CD1c-positive myeloid dendritic cell (primary cell): ENCODE measurements around the gene SCAMP3.

Source experiments
- DNase-seq: peaks from one replicate; pipeline ENCODE4 v3.0.0-alpha.2; 2016; ENCODE audit errors: extremely low spot score

SCAMP3 gene

DNA sequence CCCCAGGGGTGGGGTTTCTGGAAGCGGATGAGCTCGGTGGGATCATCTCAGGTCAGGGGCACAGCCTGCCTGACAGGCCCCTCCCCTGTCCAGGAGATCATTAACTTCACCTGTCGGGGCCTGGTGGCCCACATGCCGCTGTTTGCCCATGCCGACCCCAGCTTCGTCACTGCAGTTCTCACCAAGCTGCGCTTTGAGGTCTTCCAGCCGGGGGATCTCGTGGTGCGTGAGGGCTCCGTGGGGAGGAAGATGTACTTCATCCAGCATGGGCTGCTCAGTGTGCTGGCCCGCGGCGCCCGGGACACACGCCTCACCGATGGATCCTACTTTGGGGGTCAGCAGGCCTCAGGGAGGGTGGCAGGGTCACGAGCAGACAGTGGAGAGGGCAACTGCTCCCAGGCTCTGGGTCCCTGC, 23.5 kb upstream of the SCAMP3 start:
- no peak for DNase-seq

GRCh38 chr1:155285063-155285462, 22.9 kb upstream of the SCAMP3 start:
- DNase-seq, result no peak

GRCh38 chr1:155284476-155284875, 22.3 kb upstream of the SCAMP3 start:
- no peak for DNase-seq

DNA sequence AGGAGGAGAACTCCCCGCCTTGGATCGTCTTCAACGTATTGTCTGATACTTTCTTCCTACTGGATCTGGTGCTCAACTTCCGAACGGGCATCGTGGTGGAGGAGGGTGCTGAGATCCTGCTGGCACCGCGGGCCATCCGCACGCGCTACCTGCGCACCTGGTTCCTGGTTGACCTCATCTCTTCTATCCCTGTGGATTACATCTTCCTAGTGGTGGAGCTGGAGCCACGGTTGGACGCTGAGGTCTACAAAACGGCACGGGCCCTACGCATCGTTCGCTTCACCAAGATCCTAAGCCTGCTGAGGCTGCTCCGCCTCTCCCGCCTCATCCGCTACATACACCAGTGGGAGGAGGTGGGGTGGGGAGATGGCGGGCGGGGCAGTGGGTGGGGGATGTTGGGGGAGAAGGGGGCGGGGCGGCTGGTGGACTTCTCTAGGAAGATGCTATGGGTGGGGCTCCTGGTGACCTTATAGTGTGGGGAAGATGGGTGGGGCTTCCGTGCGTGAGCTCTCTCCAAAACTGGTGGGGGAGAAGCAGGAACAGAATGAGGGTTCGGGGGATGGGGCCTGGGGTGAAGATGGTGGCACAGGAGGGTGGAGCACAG, 20.4 kb upstream of the SCAMP3 start:
- no peak for DNase-seq

GRCh38 chr1:155279268-155279667, 17.1 kb upstream of the SCAMP3 start:
- no peak for DNase-seq

GRCh38 chr1:155278689-155279160, 16.6 kb upstream of the SCAMP3 start:
- no peak for DNase-seq

GRCh38 chr1:155277902-155278688, 15.9 kb upstream of the SCAMP3 start:
- peak; percentile 66 for DNase-seq

DNA sequence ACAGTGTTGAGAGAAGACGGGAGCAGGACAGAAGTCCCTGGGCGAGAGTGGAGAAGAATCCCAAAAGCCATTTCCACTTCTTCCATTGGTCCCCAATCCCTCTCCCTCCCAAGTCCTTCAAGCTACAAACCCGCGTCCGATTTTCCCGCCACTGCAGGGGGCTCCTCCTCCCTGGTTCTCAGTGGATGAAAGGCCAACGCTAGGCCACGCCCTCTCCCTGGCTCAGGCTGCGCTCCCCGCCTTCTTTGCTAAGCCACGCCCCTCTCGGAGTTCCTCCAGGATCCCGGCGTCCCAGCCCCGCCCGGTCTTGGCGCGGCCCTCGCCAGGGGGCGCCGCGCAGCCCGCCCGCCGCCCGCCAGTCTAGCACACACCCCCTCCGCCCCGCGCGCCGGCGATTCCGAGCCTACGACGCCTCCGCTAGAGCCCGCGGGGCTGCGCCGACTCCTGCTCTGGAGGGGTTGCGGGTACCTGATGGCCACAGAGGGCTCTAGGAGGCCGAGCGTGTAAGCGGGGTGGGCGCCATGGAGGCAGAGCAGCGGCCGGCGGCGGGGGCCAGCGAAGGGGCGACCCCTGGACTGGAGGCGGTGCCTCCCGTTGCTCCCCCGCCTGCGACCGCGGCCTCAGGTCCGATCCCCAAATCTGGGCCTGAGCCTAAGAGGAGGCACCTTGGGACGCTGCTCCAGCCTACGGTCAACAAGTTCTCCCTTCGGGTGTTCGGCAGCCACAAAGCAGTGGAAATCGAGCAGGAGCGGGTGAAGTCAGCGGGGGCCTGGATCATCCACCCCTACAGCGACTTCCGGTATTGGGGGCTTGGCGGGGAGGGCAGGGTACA, 15.1 kb upstream of the SCAMP3 start, which contains the start of gene HCN3:
Gene HCN3 (plus strand): TSS at position 394 of the 832 bp plus-strand sequence. CDS start 128 bp downstream, at position 522.
- peak; percentile 97 for DNase-seq

GRCh38 chr1:155273343-155274245, 11.4 kb upstream of the SCAMP3 start, which contains the start of gene CLK2:
Gene CLK2, minus strand, starts transcription at chr1:155273504. Its CDS starts 2,527 bp downstream, at chr1:155270977.
- peak; percentile 97 for DNase-seq

DNA sequence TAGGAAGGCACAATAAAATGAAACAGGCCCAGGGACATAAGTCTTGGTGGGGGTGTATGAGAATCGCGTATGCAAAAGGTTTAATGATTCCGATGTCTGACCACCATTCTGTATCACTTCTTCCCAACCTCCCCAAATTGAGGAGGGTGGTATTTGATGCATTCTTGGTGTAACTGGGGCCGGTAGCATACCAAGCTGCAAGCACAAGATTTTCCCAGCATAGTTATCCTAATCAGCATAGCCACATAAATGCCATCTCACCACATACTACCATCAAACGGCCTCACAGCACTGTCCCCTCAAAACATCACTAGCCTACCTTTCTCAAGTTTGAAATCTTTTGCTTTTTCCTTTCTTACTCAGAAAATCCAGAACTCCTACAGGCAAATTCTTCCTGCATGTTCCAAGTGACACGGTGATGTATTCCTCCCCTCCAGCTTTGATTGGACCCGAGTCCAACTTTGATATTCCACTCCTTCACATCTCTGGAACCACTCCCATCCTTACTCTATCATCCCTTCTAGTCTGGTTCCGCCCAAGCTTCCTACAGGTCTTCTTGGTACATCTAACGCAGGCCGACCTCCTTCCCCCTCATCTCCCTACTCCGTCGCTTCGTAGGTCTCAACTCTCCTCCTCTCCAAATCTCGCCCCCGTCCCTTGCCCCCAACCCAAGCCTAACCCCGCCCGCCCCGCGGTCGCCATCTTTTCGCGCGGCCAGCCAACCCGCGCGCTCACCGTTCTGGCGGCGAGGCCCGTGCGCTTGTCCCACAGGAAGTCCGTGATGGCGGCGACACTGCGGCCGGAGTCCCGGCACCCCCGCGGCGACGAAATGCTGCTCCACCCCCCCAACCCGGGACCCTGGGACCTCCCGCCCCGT, 10.5 kb upstream of the SCAMP3 start:
- DNase-seq, result no peak

- DNase-seq, result no peak
These were observed 7.2 kb upstream of the SCAMP3 start for GRCh38 chr1:155269381-155269780.

- no peak for DNase-seq
These were observed 6.5 kb upstream of the SCAMP3 start for GRCh38 chr1:155268630-155269029.

DNA sequence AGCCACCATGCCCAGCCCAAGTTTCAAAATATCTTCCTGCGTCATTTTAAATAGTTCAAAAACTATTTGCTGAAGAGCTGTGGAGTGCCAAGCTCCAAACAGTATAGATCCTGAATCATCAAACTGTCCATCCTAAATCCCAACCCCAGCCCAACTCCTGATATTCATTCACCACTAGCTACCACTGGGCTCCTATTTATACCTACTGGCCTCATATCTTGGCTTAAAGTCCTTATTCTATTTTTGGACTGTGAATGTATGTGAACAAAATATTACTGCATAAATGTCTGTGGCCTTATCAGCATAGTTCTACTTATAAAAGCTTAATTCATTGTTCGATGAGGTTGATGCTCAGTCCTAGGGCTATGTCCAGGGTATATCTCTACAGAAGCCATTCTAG, 5.2 kb upstream of the SCAMP3 start:
- DNase-seq, result no peak

DNA sequence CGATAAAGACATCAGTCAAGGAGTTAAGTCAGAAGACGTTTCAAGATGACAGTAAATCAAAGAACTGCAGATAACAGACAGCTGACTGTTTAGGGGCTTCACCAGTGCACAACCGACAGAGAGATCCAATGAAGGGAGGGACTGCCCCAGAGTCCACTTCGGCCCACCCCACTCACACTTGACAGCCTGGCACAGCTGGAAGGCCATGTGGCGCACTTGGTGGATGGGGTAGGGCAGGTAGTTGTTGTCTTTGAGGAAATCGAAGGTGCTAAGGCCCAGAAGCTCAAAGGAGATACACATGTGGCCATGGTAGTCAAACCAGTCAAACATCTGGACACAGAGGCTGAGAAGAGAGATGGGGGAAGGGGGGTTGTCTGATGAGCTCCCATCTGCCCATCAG, 4.4 kb upstream of the SCAMP3 start:
- DNase-seq, result no peak

DNA sequence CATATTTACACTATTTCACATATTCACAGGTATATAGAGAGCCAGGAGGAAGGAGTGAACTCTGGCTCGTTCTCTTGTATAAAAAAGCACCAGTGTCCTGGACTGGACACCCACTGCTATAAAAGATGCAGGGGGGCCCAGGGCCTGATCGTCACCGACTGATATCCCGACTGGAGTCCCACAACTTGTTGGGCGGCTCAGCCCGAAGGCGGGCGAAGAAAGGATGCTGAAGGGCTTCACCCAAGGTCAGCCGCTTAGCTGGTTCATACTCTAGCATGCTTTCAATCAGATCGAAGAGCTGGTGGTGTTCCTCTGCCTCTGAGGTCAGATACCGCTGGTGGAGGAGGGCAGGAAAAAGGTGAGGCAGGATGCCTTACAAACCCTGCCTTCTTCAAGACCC, 907 bp upstream of the SCAMP3 start:
- no peak for DNase-seq

- no peak for DNase-seq
These were observed 688 bp downstream of the SCAMP3 start for GRCh38 chr1:155261493-155261851.

DNA sequence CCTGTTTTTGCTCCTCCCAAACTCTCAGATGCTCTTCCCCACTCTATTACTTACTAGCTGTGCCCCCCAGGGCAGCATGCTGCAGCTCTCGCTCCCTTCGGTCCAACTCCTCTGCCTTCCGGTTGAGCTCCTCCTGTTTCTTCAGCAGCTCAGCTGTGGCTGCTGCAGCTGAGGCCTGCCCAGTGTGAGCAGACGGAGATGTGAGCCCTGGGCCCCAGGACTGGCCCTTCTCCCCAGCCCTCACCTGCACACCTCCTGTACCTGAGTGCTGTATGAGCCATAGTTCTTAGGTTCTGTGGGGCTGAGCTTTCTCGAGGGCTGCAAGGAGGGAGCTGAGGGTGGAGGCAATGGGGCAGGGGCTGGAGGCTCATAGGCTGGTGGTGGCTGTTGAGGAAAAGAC, 1.9 kb downstream of the SCAMP3 start:
- no peak for DNase-seq

DNA sequence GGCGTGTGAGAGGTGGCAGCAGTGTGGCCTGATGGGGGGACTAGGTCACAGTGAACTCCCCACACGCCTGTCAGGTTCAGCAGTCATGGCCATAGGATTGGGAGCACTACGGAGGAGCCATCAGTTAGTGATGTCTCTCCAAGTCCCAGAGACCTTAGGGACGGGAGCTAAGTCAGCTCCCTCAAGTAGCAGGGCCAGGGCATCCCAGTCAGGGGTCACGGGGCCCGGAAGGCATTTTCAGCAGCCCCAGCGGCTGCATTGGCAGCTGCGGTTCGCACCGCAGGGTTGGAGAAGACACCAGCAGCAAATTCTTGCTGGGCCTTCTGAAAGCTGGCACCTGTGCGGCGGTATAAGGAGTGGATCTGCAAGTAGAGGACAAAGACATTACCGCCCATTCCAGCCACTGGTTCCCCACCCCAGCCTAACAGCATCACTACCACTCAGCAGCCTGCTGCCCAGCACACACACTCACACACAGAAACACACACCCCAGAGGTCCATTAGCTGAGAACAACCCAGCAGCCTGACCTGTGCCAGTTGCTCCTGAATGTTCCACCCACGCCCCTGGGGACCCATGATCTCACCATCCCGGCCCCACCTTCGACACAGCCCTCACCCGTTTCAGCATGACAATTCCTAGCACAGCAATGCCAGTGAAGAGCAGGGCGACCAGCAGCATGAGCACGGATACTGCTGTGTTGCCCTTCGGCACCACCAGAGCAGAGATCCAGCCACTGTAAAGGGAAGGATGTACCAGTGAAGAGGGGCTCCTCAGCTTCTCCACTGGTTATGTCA, 5.9 kb downstream of the SCAMP3 start:
- no peak for DNase-seq

DNA sequence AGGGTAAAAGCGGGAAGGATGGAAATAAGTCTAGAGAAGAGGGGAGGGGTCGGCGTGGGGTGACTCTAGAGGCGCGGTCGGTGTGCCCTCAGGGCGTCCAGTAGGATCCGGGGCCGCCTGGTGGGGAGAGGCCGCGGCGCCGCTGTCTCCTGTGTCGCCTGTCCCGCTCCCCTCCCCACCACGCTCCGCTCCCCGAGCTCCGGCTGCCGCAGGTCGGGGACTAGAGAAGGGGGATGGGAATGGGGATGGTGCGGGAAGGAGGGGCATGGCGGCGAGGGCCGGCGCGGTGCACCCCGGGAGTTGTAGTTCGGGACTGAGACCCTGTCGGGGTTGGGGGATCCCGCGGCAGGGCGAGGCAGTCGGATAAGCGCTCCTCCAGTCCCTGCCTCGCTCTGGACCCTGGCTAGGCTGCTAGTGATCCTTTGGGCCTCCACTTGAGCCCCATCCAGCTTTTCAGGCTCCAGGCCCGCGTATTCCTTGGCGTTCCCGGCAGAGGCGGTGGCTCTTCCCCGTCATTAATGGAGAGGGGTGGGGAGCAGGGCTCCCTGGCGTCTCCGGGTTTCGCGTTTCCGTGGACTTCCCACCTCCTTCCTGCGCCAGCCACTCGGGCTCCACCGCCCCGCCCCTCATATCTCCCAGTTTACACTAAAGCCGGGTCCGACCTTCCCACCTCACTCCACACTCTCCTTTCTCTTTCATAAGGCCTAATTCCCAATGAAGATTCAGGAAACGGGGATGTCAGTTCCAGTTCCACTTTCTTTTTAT, 6.7 kb downstream of the SCAMP3 start, which contains the start of gene ENTREP3:
Gene ENTREP3 (minus strand): TSS at position 241 of the 765 bp plus-strand sequence. CDS start 606 bp downstream, outside the sequence.
- DNase-seq, result peak; percentile 74
